ENCODE measurements around the gene DOCK11.

The DOCK11 gene

GRCh38 chrX:118665204-118665603 is 169.6 kb downstream of the DOCK11 start:
- POLR2A ChIA-PET = no interaction called here
- Histone ChIP-seq H3K4me3 (ENCODE audit: low read depth, low read length) (no peak overlapping the region), H3K27ac (ENCODE audit: extremely low read depth, low read depth, low read length) (no peak overlapping the region), H3K36me3 (ENCODE audit: control insufficient read depth in 2 of 2, insufficient read depth in 1 of 2, low read length in 2 of 2) (no peaks in the 10 kb centered on the region; a peak in 1 of 3 replicates), H3K4me1 (ENCODE audit: control insufficient read depth, insufficient read depth, low read length) (no peaks in the 10 kb centered on the region), H3K9me3 (ENCODE audit: control insufficient read depth, insufficient read depth, low read depth, low read length) (no peaks in the 10 kb centered on the region)
- CTCF ChIA-PET = interaction anchor here (0.7 kb wide), 1 partner anchor 63 kb away, joined by 3 read pairs; no protein-coding TSS in a partner anchor
- no peak for TF ChIP-seq ZBTB11 (tag by site-specific recombination; conservative IDR thresholded peaks at IDR 0.05; ENCODE audit: low read depth)
- TF ChIP-seq ZNF600 (tag by site-specific recombination; IDR thresholded peaks at IDR 0.05) = no peak
- TF ChIP-seq YY1 (tag by site-specific recombination; IDR thresholded peaks at IDR 0.05) = no peak
- TF ChIP-seq ZNF623 (tag by site-specific recombination; IDR thresholded peaks at IDR 0.05) = no peak
- no peak for TF ChIP-seq ZNF624 (tag by site-specific recombination; IDR thresholded peaks at IDR 0.05)
- no peak for TF ChIP-seq SCRT1 (tag by site-specific recombination; IDR thresholded peaks at IDR 0.05; ENCODE audit: borderline replicate concordance)
- no peak for TF ChIP-seq ZNF792 (tag by site-specific recombination; IDR thresholded peaks at IDR 0.05)
- no peak for TF ChIP-seq ZNF473 (tag by site-specific recombination; IDR thresholded peaks at IDR 0.05)
- TF ChIP-seq ZNF513 (tag by site-specific recombination; IDR thresholded peaks at IDR 0.05) = no peak
- no peak for TF ChIP-seq ZNF184 (tag by site-specific recombination; IDR thresholded peaks at IDR 0.05)
- no peak for TF ChIP-seq ZNF677 (tag by site-specific recombination; IDR thresholded peaks at IDR 0.05)

GRCh38 chrX:118666521-118666920 is 170.9 kb downstream of the DOCK11 start:
- CTCF ChIA-PET = no interaction called here
- TF ChIP-seq ZNF670 (tag by site-specific recombination; IDR thresholded peaks at IDR 0.05; ENCODE audit: low read depth) = no peak
- TF ChIP-seq SALL2 (tag by site-specific recombination; IDR thresholded peaks at IDR 0.05; ENCODE audit: borderline replicate concordance) = no peak
- TF ChIP-seq BCL11A (tag by site-specific recombination; IDR thresholded peaks at IDR 0.05; ENCODE audit: low read depth) = no peak
- no peak for TF ChIP-seq SP2 (tag by site-specific recombination; IDR thresholded peaks at IDR 0.05)
- TF ChIP-seq ZNF416 (tag by site-specific recombination; IDR thresholded peaks at IDR 0.05) = no peak
- TF ChIP-seq ZNF398 (tag by site-specific recombination; IDR thresholded peaks at IDR 0.05) = no peak
- no peak for TF ChIP-seq ZBTB21 (tag by site-specific recombination; IDR thresholded peaks at IDR 0.05)
- TF ChIP-seq ZNF473 (tag by site-specific recombination; IDR thresholded peaks at IDR 0.05) = no peak
- no peak for TF ChIP-seq KLF8 (tag by site-specific recombination; IDR thresholded peaks at IDR 0.05)
- no peak for TF ChIP-seq ZNF2 (tag by site-specific recombination; IDR thresholded peaks at IDR 0.05)
- no peak for TF ChIP-seq WT1 (tag by site-specific recombination; IDR thresholded peaks at IDR 0.05)
- no peak overlapping the region for H3K4me3 ChIP-seq (ENCODE audit: low read depth, low read length)
- H3K4me1 ChIP-seq (ENCODE audit: control insufficient read depth, insufficient read depth, low read length) = no peaks in the 10 kb centered on the region
- POLR2A ChIA-PET = no interaction called here
- no peaks in the 10 kb centered on the region; a peak in 1 of 3 replicates for H3K36me3 ChIP-seq (ENCODE audit: control insufficient read depth in 2 of 2, insufficient read depth in 1 of 2, low read length in 2 of 2)
- no peak overlapping the region for H3K27ac ChIP-seq (ENCODE audit: extremely low read depth, low read depth, low read length)
- no peaks in the 10 kb centered on the region for H3K9me3 ChIP-seq (ENCODE audit: control insufficient read depth, insufficient read depth, low read depth, low read length)

Data from HEK293 (cell line).